ENCODE data around the gene TAF1. TPM values are rescaled to one million over a fixed set of nuclear protein-coding genes. Genes with fewer than 3 reads are reported as not detected.
"Not testable (repeated sequence)": the region's sequence is repeated elsewhere in the genome, so short reads cannot be mapped to it uniquely, and the experiment has no call there.

The TAF1 gene
- total RNA-seq, 1 experiment from 2014 or later = 41.2 TPM

DNA sequence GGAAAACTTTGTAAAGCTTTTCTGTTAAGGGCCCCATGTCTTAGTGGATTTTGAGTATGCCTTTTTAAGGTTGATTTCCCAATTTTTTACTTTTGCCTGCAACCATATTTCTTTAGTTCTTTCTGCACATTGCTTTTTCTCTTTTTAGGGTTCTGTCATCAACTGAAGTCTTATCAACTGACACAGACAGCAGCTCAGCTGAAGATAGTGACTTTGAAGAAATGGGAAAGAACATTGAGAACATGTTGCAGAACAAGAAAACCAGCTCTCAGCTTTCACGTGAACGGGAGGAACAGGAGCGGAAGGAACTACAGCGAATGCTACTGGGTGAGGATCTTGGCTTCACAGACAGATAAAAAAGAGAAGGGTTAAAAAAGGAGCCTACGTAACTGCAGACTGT, 27.8 kb downstream of the TAF1 start:
- Mint-ChIP-seq H3K4me3 (ENCODE audit: unreplicated experiment) (no peak overlapping the region), H3K36me3 (ENCODE audit: insufficient read depth, unreplicated experiment) (peaks cover 83% of the 10 kb centered on the region), H3K27ac (ENCODE audit: unreplicated experiment) (no peak overlapping the region), H3K9me3 (ENCODE audit: unreplicated experiment) (no peaks in the 10 kb centered on the region), H3K27me3 (ENCODE audit: insufficient read depth, unreplicated experiment) (no peaks in the 10 kb centered on the region), H3K4me1 (ENCODE audit: low read depth, unreplicated experiment) (no peaks in the 10 kb centered on the region)
- DNase-seq = no peak
- ChIA-PET CTCF (no interaction called here), POLR2A (no interaction called here)
- intact Hi-C loops (cut with micrococcal nuclease; ENCODE audit: unreplicated experiment) = no loop called here
- Histone ChIP-seq H3K9me3 (no peaks in the 10 kb centered on the region), H3K27me3 (replicated peaks; ENCODE audit: control insufficient read depth, insufficient read depth, low read length) (no peaks in the 10 kb centered on the region), H3K4me3 (ENCODE audit: low read depth, low read length) (no peak overlapping the region), H3K4me1 (no peaks in the 10 kb centered on the region), H3K36me3 (ENCODE audit: control insufficient read depth, insufficient read depth, low read length) (peaks cover 1% of the 10 kb centered on the region; the same call in 1 of the 2 replicates)
- TF ChIP-seq, protein P1, sequence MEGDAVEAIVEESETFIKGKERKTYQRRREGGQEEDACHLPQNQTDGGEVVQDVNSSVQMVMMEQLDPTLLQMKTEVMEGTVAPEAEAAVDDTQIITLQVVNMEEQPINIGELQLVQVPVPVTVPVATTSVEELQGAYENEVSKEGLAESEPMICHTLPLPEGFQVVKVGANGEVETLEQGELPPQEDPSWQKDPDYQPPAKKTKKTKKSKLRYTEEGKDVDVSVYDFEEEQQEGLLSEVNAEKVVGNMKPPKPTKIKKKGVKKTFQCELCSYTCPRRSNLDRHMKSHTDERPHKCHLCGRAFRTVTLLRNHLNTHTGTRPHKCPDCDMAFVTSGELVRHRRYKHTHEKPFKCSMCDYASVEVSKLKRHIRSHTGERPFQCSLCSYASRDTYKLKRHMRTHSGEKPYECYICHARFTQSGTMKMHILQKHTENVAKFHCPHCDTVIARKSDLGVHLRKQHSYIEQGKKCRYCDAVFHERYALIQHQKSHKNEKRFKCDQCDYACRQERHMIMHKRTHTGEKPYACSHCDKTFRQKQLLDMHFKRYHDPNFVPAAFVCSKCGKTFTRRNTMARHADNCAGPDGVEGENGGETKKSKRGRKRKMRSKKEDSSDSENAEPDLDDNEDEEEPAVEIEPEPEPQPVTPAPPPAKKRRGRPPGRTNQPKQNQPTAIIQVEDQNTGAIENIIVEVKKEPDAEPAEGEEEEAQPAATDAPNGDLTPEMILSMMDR (IDR thresholded peaks at IDR 0.05; ENCODE audit: insufficient read depth in 1 of 2, low read depth in 1 of 2, low read length in 1 of 2, severe bottlenecking in 1 of 2, unreplicated experiment in 1 of 2) = no peak
- BruUV-seq (replicated peaks) = no TSS peak

DNA sequence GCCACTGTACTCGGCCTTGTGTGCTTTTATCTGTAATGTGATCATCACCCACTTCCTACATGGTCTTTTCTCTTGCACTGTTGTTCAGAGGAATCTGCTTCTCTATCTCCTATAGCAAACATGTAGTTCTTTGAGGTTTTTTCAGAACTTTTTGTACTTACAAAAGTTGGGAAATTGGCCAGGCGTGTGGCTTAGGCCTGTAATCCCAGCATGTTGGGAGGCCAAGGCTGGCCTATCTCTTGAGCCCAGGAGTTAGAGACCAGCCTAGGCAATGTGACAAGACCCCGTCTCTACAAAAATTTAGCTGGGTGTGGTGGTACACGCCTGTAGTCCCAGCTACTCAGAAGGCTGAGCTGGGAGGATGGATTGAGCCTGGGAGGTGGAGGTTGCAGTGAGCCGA, 30.4 kb downstream of the TAF1 start:
- H3K36me3 ChIP-seq (ENCODE audit: control insufficient read depth, insufficient read depth, low read length) = peaks cover 1% of the 10 kb centered on the region; the same call in 1 of the 2 replicates
- Mint-ChIP-seq H3K4me3 (ENCODE audit: unreplicated experiment) (no peak overlapping the region), H3K27me3 (ENCODE audit: insufficient read depth, unreplicated experiment) (no peaks in the 10 kb centered on the region), H3K27ac (ENCODE audit: unreplicated experiment) (no peak overlapping the region), H3K36me3 (ENCODE audit: insufficient read depth, unreplicated experiment) (peaks cover 77% of the 10 kb centered on the region), H3K4me1 (ENCODE audit: low read depth, unreplicated experiment) (no peaks in the 10 kb centered on the region), H3K9me3 (ENCODE audit: unreplicated experiment) (no peaks in the 10 kb centered on the region)
- intact Hi-C loops (cut with micrococcal nuclease; ENCODE audit: unreplicated experiment) = no loop called here
- no peaks in the 10 kb centered on the region for H3K9me3 ChIP-seq
- no TSS peak for BruUV-seq (replicated peaks)
- TF ChIP-seq, protein P1 (IDR thresholded peaks at IDR 0.05; ENCODE audit: insufficient read depth in 1 of 2, low read depth in 1 of 2, low read length in 1 of 2, severe bottlenecking in 1 of 2, unreplicated experiment in 1 of 2) = no peak
- no peak for DNase-seq
- H3K4me1 ChIP-seq = no peaks in the 10 kb centered on the region
- no peaks in the 10 kb centered on the region for H3K27me3 ChIP-seq (replicated peaks; ENCODE audit: control insufficient read depth, insufficient read depth, low read length)
- POLR2A ChIA-PET = no interaction called here
- CTCF ChIA-PET = no interaction called here
- H3K4me3 ChIP-seq (ENCODE audit: low read depth, low read length) = no peak overlapping the region

DNA sequence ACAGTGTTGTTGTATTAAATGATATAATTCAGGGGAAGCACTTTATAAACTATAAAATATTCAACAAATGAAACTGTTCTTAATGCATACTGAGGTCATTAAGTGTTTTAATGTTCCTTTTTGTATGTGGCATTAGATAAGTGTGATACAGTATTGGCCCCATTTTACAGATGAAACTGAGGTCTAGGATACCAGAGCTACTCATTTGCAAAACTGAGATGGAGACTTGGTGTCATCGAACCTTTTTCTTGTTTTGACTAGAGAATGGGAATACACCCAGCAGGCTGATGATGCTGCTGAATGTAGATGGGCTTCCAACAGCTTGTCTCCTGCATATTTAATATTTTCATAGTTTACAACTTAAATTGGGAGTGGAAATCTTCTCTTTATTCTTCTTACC, 34.6 kb downstream of the TAF1 start:
- H3K36me3 ChIP-seq (ENCODE audit: control insufficient read depth, insufficient read depth, low read length) = no peaks in the 10 kb centered on the region; the same call in 1 of the 2 replicates
- intact Hi-C loops (cut with micrococcal nuclease; ENCODE audit: unreplicated experiment) = no loop called here
- peaks cover 83% of the 10 kb centered on the region for H3K36me3 Mint-ChIP-seq (ENCODE audit: insufficient read depth, unreplicated experiment)

DNA sequence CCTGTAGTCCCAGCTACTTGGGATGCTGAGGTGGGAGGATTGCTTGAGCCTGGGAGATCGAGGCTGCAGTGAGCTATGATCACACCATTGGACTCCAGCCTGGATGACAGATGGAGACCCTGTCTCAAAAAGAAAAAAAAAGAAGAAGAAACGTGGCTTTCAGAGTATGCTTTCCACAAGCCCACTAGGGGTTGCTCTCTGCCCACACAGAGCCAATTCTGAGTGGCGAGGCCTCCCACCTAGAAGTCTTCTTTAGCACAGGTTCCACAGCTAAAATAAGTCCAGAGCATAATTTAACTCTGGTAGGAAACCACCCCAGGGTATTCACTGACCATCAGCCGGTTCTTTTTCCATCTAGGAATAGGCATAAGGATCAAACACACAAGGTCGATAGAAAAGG, 50.1 kb downstream of the TAF1 start:
- peaks cover 55% of the 10 kb centered on the region for H3K36me3 Mint-ChIP-seq (ENCODE audit: insufficient read depth, unreplicated experiment)
- H3K27me3 Mint-ChIP-seq (ENCODE audit: insufficient read depth, unreplicated experiment); intact Hi-C loops (cut with micrococcal nuclease; ENCODE audit: unreplicated experiment); H3K9me3 ChIP-seq; DNase-seq; BruUV-seq (replicated peaks); H3K4me1 ChIP-seq; POLR2A ChIA-PET; H3K9me3 Mint-ChIP-seq (ENCODE audit: unreplicated experiment); H3K4me3 Mint-ChIP-seq (ENCODE audit: unreplicated experiment); H3K4me1 Mint-ChIP-seq (ENCODE audit: low read depth, unreplicated experiment); H3K36me3 ChIP-seq (ENCODE audit: control insufficient read depth, insufficient read depth, low read length); H3K27ac Mint-ChIP-seq (ENCODE audit: unreplicated experiment); H3K27me3 ChIP-seq (replicated peaks; ENCODE audit: control insufficient read depth, insufficient read depth, low read length); H3K4me3 ChIP-seq (ENCODE audit: low read depth, low read length); CTCF ChIA-PET: not testable (repeated sequence)

More for the DNA sequence above, 34.6 kb downstream of the TAF1 start:
- no TSS peak for BruUV-seq (replicated peaks)
- Histone ChIP-seq H3K27me3 (replicated peaks; ENCODE audit: control insufficient read depth, insufficient read depth, low read length) (no peaks in the 10 kb centered on the region), H3K4me1 (no peaks in the 10 kb centered on the region), H3K4me3 (ENCODE audit: low read depth, low read length) (no peak overlapping the region), H3K9me3 (no peaks in the 10 kb centered on the region)
- Mint-ChIP-seq H3K9me3 (ENCODE audit: unreplicated experiment) (no peaks in the 10 kb centered on the region), H3K27me3 (ENCODE audit: insufficient read depth, unreplicated experiment) (no peaks in the 10 kb centered on the region), H3K27ac (ENCODE audit: unreplicated experiment) (no peak overlapping the region), H3K4me1 (ENCODE audit: low read depth, unreplicated experiment) (no peaks in the 10 kb centered on the region), H3K4me3 (ENCODE audit: unreplicated experiment) (no peak overlapping the region)
- no peak for DNase-seq
- ChIA-PET CTCF (no interaction called here), POLR2A (no interaction called here)
- TF ChIP-seq, protein P1 (IDR thresholded peaks at IDR 0.05; ENCODE audit: insufficient read depth in 1 of 2, low read depth in 1 of 2, low read length in 1 of 2, severe bottlenecking in 1 of 2, unreplicated experiment in 1 of 2) = no peak

Measured in Caco-2 (cell line).